Trophoblast cell (in vitro differentiated cells and primary cell): ENCODE data around the gene TRIM37.

ENCODE experiments used
- DNase-seq, 2 donors: peaks; one replicate each; pipeline ENCODE4 v3.0.0-alpha.2; 2016
- H2AFZ ChIP-seq: 2 replicates; pipeline ENCODE4 v1.6.1; 2013; ENCODE audit warnings: low read length, moderate library complexity, mild to moderate bottlenecking; ENCODE audit not compliant: insufficient read depth, poor library complexity
- H2AK5ac ChIP-seq: 2 replicates; pipeline ENCODE4 v1.6.1; 2013; ENCODE audit warnings: mild to moderate bottlenecking, low read length
- H2BK120ac ChIP-seq: 2 replicates; pipeline ENCODE4 v1.6.1; 2013; ENCODE audit warnings: low read length, mild to moderate bottlenecking, moderate library complexity; ENCODE audit not compliant: insufficient read depth, poor library complexity
- H2BK12ac ChIP-seq: 2 replicates; pipeline ENCODE4 v1.6.1; 2013; ENCODE audit warnings: mild to moderate bottlenecking, low read length, moderate library complexity
- H2BK5ac ChIP-seq: 2 replicates; pipeline ENCODE4 v1.6.1; 2013; ENCODE audit warnings: low read length, low read depth, moderate library complexity, mild to moderate bottlenecking; ENCODE audit not compliant: poor library complexity
- H3K14ac ChIP-seq: 2 replicates; pipeline ENCODE4 v1.6.1; 2013; ENCODE audit warnings: mild to moderate bottlenecking, low read length
- H3K18ac ChIP-seq: 2 replicates; pipeline ENCODE4 v1.6.1; 2013; ENCODE audit warnings: mild to moderate bottlenecking, low read length
- H3K23ac ChIP-seq: 2 replicates; pipeline ENCODE4 v1.6.1; 2013; ENCODE audit warnings: low read length
- H3K27ac ChIP-seq: 2 replicates; pipeline ENCODE4 v1.5.1; 2013; ENCODE audit warnings: low read depth, mild to moderate bottlenecking, inconsistent platforms, low read length, moderate library complexity
- H3K27me3 ChIP-seq: 2 replicates; pipeline ENCODE4 v1.6.1; 2013; ENCODE audit warnings: inconsistent platforms, mild to moderate bottlenecking, low read length, moderate library complexity; ENCODE audit not compliant: insufficient read depth
- H3K36me3 ChIP-seq, 2 experiments: 1 replicate in 1 of 2; 2 replicates in 1 of 2; pipeline ENCODE4 v1.6.1; 2013; ENCODE audit warnings: low read length in 2 of 2, mild to moderate bottlenecking in 2 of 2, moderate library complexity in 1 of 2; ENCODE audit not compliant: insufficient read depth in 2 of 2, control insufficient read depth in 1 of 2
- H3K4ac ChIP-seq: 2 replicates; pipeline ENCODE4 v1.6.1; 2013; ENCODE audit warnings: low read depth, mild to moderate bottlenecking, low read length, moderate library complexity
- H3K4me1 ChIP-seq, 2 experiments: 1 replicate in 1 of 2; 2 replicates in 1 of 2; pipeline ENCODE4 v1.6.1; 2013; ENCODE audit warnings: low read length in 2 of 2, mild to moderate bottlenecking in 2 of 2, moderate library complexity in 1 of 2; ENCODE audit not compliant: insufficient read depth in 2 of 2, control insufficient read depth in 1 of 2
- H3K4me2 ChIP-seq: 2 replicates; pipeline ENCODE4 v1.6.1; 2013; ENCODE audit warnings: inconsistent platforms, mild to moderate bottlenecking, low read length, moderate library complexity
- H3K4me3 ChIP-seq: 2 replicates; pipeline ENCODE4 v1.5.1; 2013; ENCODE audit warnings: mild to moderate bottlenecking, low read depth, low read length, inconsistent platforms
- H3K79me1 ChIP-seq: one replicate; pipeline ENCODE4 v1.6.1; 2013; ENCODE audit warnings: low read length
- H3K79me2 ChIP-seq: 2 replicates; pipeline ENCODE4 v1.6.1; 2013; ENCODE audit warnings: low read length, mild to moderate bottlenecking; ENCODE audit not compliant: control insufficient read depth, insufficient read depth, poor library complexity
- H3K9ac ChIP-seq: 2 replicates; pipeline ENCODE4 v1.6.1; 2013; ENCODE audit warnings: mild to moderate bottlenecking, low read length
- H3K9me3 ChIP-seq: 2 replicates; pipeline ENCODE4 v1.6.1; 2013; ENCODE audit warnings: low read depth, mild to moderate bottlenecking, control low read depth, inconsistent platforms, low read length; ENCODE audit not compliant: insufficient read depth
- H4K12ac ChIP-seq: 2 replicates; pipeline ENCODE4 v1.6.1; 2013; ENCODE audit warnings: low read depth, mild to moderate bottlenecking, low read length, moderate library complexity
- H4K8ac ChIP-seq: 2 replicates; pipeline ENCODE4 v1.6.1; 2013; ENCODE audit warnings: low read depth, mild to moderate bottlenecking, low read length, moderate library complexity
- H4K91ac ChIP-seq: one replicate; pipeline ENCODE4 v1.6.1; 2013; ENCODE audit warnings: low read depth, mild to moderate bottlenecking, low read length, moderate library complexity
- WGBS: extraction: QIAGEN DNeasy Blood & Tissue Kit; methylation state at CpG from one replicate; pipeline ENCODE4 v1.1.7; 2013; ENCODE audit warnings: missing lambda C conversion rate; ENCODE audit not compliant: insufficient read length, insufficient coverage; ENCODE audit errors: extremely low coverage; 5-methylcytosine and 5-hydroxymethylcytosine counted together

TRIM37 gene

GRCh38 chr17:59024916-59025315, 81.8 kb downstream of the TRIM37 start:
- no peaks in the 10 kb centered on the region for H3K4me1 ChIP-seq
- no peak overlapping the region for H3K4me2 ChIP-seq
- H3K27ac ChIP-seq: no peak overlapping the region
- no peak overlapping the region for H3K14ac ChIP-seq
- H3K4me3 ChIP-seq: no peak overlapping the region
- no peaks in the 10 kb centered on the region for H3K79me2 ChIP-seq
- no peak overlapping the region for H4K12ac ChIP-seq
- no peak overlapping the region for H3K18ac ChIP-seq
- H4K8ac ChIP-seq: no peak overlapping the region
- H2BK120ac ChIP-seq: no peak overlapping the region
- H4K91ac ChIP-seq: no peak overlapping the region
- no peak overlapping the region for H2AFZ ChIP-seq
- H3K9ac ChIP-seq: no peak overlapping the region
- WGBS: no CpG with 5 or more reads among the region's 2 CpGs
- peaks cover 0 to 2% of the 10 kb centered on the region in 2 experiments for H3K36me3 ChIP-seq
- DNase-seq: no peak
- no peak overlapping the region for H3K23ac ChIP-seq
- H3K27me3 ChIP-seq: no peaks in the 10 kb centered on the region
- H2AK5ac ChIP-seq: no peak overlapping the region
- H2BK5ac ChIP-seq: no peak overlapping the region
- no peaks in the 10 kb centered on the region for H3K79me1 ChIP-seq
- H3K9me3 ChIP-seq: no peaks in the 10 kb centered on the region
- H2BK12ac ChIP-seq: no peak overlapping the region
- no peak overlapping the region for H3K4ac ChIP-seq

- H4K91ac ChIP-seq: no peak overlapping the region
- H3K4me2 ChIP-seq: no peak overlapping the region
- no peak overlapping the region for H3K9ac ChIP-seq
- H3K4ac ChIP-seq: no peak overlapping the region
- no peak overlapping the region for H2AFZ ChIP-seq
- H2AK5ac ChIP-seq: no peak overlapping the region
- no peak overlapping the region for H2BK5ac ChIP-seq
- H2BK120ac ChIP-seq: no peak overlapping the region
- H3K14ac ChIP-seq: no peak overlapping the region
- H4K8ac ChIP-seq: no peak overlapping the region
- no peaks in the 10 kb centered on the region for H3K4me1 ChIP-seq
- H3K27me3 ChIP-seq: no peaks in the 10 kb centered on the region
- no peak overlapping the region for H2BK12ac ChIP-seq
- no peaks in the 10 kb centered on the region for H3K79me1 ChIP-seq
- DNase-seq: no peak
- no peak overlapping the region for H3K23ac ChIP-seq
- no peaks in the 10 kb centered on the region for H3K9me3 ChIP-seq
- peaks cover 2 to 8% of the 10 kb centered on the region in 2 experiments for H3K36me3 ChIP-seq
- H4K12ac ChIP-seq: no peak overlapping the region
- H3K4me3 ChIP-seq: no peak overlapping the region
- no peak overlapping the region for H3K18ac ChIP-seq
- H3K27ac ChIP-seq: no peak overlapping the region
- no peaks in the 10 kb centered on the region for H3K79me2 ChIP-seq
- WGBS: no CpG with 5 or more reads among the region's 1 CpG
These were observed 88.7 kb downstream of the TRIM37 start for GRCh38 chr17:59018019-59018418.

- H3K9me3 ChIP-seq: no peaks in the 10 kb centered on the region
- H4K8ac ChIP-seq: no peak overlapping the region
- no peak for DNase-seq
- no peak overlapping the region for H2BK5ac ChIP-seq
- peaks cover 3 to 12% of the 10 kb centered on the region in 2 experiments for H3K36me3 ChIP-seq
- no peak overlapping the region for H2BK120ac ChIP-seq
- H3K79me2 ChIP-seq: no peaks in the 10 kb centered on the region
- H2BK12ac ChIP-seq: no peak overlapping the region
- H3K23ac ChIP-seq: no peak overlapping the region
- H3K4me2 ChIP-seq: no peak overlapping the region
- no CpG with 5 or more reads among the region's 2 CpGs for WGBS
- no peak overlapping the region for H2AK5ac ChIP-seq
- H3K79me1 ChIP-seq: no peaks in the 10 kb centered on the region
- H4K91ac ChIP-seq: no peak overlapping the region
- no peak overlapping the region for H4K12ac ChIP-seq
- no peak overlapping the region for H3K14ac ChIP-seq
- no peak overlapping the region for H3K9ac ChIP-seq
- H3K27me3 ChIP-seq: no peaks in the 10 kb centered on the region
- H3K4ac ChIP-seq: no peak overlapping the region
- no peak overlapping the region for H3K27ac ChIP-seq
- no peak overlapping the region for H2AFZ ChIP-seq
- H3K4me3 ChIP-seq: no peak overlapping the region
- no peak overlapping the region for H3K18ac ChIP-seq
- H3K4me1 ChIP-seq: no peaks in the 10 kb centered on the region
These were observed 94.7 kb downstream of the TRIM37 start for GRCh38 chr17:59011975-59012374.

- Histone ChIP-seq H3K4me1 (no peaks in the 10 kb centered on the region), H2BK12ac (no peak overlapping the region), H2AK5ac (no peak overlapping the region), H3K9ac (no peak overlapping the region), H3K79me2 (no peaks in the 10 kb centered on the region), H3K4me2 (no peak overlapping the region), H2BK120ac (no peak overlapping the region), H3K4me3 (no peak overlapping the region), H3K27ac (no peak overlapping the region), H3K36me3 (peaks cover 2 to 7% of the 10 kb centered on the region in 2 experiments), H2BK5ac (no peak overlapping the region), H4K91ac (no peak overlapping the region), H2AFZ (no peak overlapping the region), H3K4ac (no peak overlapping the region), H3K14ac (no peak overlapping the region), H3K18ac (no peak overlapping the region), H3K9me3 (no peaks in the 10 kb centered on the region), H3K27me3 (no peaks in the 10 kb centered on the region), H4K12ac (no peak overlapping the region), H4K8ac (no peak overlapping the region), H3K79me1 (no peaks in the 10 kb centered on the region), H3K23ac (no peak overlapping the region)
- DNase-seq: peak; percentile 25 to 75
- no CpG with 5 or more reads among the region's 2 CpGs for WGBS
These were observed 96.7 kb downstream of the TRIM37 start for GRCh38 chr17:59010026-59010425.
